Smooth muscle cell (in vitro differentiated cells): Measurements from ENCODE around the gene MOB3B. TPM values are rescaled to one million over a fixed set of nuclear protein-coding genes. Genes with fewer than 3 reads are reported as not detected.

Experiments
- DNase-seq: peaks from one replicate; lab custom pipeline; 2025; ENCODE audit not compliant: unreplicated experiment; lab: John Stamatoyannopoulos, UW
- H2AFZ ChIP-seq: fragments of 200-600 bp; sonication (generic); 2 replicates; pipeline ENCODE4 v1.6.0; 2016; ENCODE audit warnings: antibody characterized with exemption, low read depth, mild to moderate bottlenecking
- H3F3A ChIP-seq: fragments of 200-600 bp; sonication (generic); 2 replicates; pipeline ENCODE4 v1.6.0; 2017; ENCODE audit warnings: antibody characterized with exemption, low read depth
- H3K27ac ChIP-seq: fragments of 200-600 bp; sonication (generic); 2 replicates; pipeline ENCODE4 v1.5.1; 2016; ENCODE audit warnings: low read depth, mild to moderate bottlenecking
- H3K27me3 ChIP-seq: fragments of 200-600 bp; sonication (generic); 2 replicates; pipeline ENCODE4 v1.6.1; 2016; ENCODE audit warnings: low read depth, mild to moderate bottlenecking
- H3K36me3 ChIP-seq: fragments of 200-600 bp; sonication (generic); 2 replicates; pipeline ENCODE4 v1.5.1; 2016; ENCODE audit warnings: low read depth
- H3K4me1 ChIP-seq: fragments of 200-600 bp; sonication (generic); 2 replicates; pipeline ENCODE4 v1.5.1; 2016; ENCODE audit warnings: low read depth
- H3K4me2 ChIP-seq: fragments of 200-600 bp; sonication (generic); 2 replicates; pipeline ENCODE4 v1.6.0; 2016; ENCODE audit warnings: mild to moderate bottlenecking
- H3K4me3 ChIP-seq: fragments of 200-600 bp; sonication (generic); 2 replicates; pipeline ENCODE4 v1.5.1; 2016; ENCODE audit warnings: mild to moderate bottlenecking
- H3K79me2 ChIP-seq: fragments of 200-600 bp; sonication (generic); 2 replicates; pipeline ENCODE4 v1.6.0; 2016; ENCODE audit warnings: low read depth, mild to moderate bottlenecking
- H3K9ac ChIP-seq: fragments of 200-600 bp; sonication (generic); 2 replicates; pipeline ENCODE4 v1.6.0; 2016; ENCODE audit warnings: low read depth
- H3K9me3 ChIP-seq: fragments of 200-600 bp; sonication (generic); replicated peaks from 2 replicates; pipeline ENCODE4 v1.5.1; 2016; ENCODE audit warnings: low read depth
- H4K20me1 ChIP-seq: fragments of 200-600 bp; sonication (generic); 2 replicates; pipeline ENCODE4 v1.6.0; 2016; ENCODE audit warnings: low read depth
- WGBS: methylation state at CpG from one replicate; pipeline ENCODE4 v1.1.7; 2016; ENCODE audit warnings: low lambda C conversion rate; 5-methylcytosine and 5-hydroxymethylcytosine counted together
- polyA plus RNA-seq: library from polyadenylated mRNA; unstranded; fragments of >200 nt; fragmentation: Nextera tagmentation; extraction: Ambion mirVana; gene quantifications from 2 replicates; pipeline ENCODE4 v1.2.1, GENCODE V29; 2016
- total RNA-seq: library from RNA; depleted of rRNA; stranded (reverse); fragments of >200 nt; gene quantifications from 2 replicates; pipeline ENCODE4 v1.2.3, GENCODE V29; 2014
- TF ChIP-seq, protein P1 (sequence below): fragments of 200-600 bp; sonication (generic); IDR thresholded peaks from 2 replicates; pipeline ENCODE4 v1.5.1; 2017; ENCODE audit warnings: borderline replicate concordance, mild to moderate bottlenecking, antibody characterized with exemption; ENCODE audit not compliant: insufficient read depth, poor library complexity, severe bottlenecking

MOB3B gene
- total and polyA plus RNA-seq, 2 experiments from 2014 or later = 1.7 to 5.8 TPM

DNA sequence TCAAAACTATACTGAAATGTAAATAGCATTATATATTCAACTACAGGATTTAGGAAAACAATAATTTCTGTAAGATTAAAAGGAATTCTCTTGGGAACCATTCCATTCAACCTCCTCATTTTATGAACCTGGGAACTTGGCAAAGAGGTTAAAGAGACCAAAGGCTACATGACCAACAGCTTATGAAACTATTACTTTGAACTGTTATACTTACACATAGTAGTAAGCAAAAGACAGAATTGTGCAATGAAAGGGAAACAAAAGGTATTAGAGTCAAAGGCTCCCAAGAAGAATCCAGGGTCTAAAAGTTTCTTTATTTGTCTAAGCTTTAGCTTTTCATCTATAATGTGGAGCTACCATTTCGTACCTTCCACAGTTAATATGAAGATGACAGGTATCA is 36.5 kb upstream of the MOB3B start:
- Histone ChIP-seq H3K27me3 (no peaks in the 10 kb centered on the region), H3K4me3 (no peak overlapping the region), H2AFZ (no peak overlapping the region), H3K4me2 (no peak overlapping the region), H3K27ac (no peak overlapping the region), H3F3A (no peaks in the 10 kb centered on the region), H3K9ac (no peak overlapping the region), H4K20me1 (no peaks in the 10 kb centered on the region), H3K9me3 (no peaks in the 10 kb centered on the region), H3K4me1 (no peaks in the 10 kb centered on the region), H3K36me3 (peaks cover 5% of the 10 kb centered on the region), H3K79me2 (peaks cover 12% of the 10 kb centered on the region)
- WGBS = 94% methylated on average over 1 of the region's 1 CpG
- TF ChIP-seq, protein P1, sequence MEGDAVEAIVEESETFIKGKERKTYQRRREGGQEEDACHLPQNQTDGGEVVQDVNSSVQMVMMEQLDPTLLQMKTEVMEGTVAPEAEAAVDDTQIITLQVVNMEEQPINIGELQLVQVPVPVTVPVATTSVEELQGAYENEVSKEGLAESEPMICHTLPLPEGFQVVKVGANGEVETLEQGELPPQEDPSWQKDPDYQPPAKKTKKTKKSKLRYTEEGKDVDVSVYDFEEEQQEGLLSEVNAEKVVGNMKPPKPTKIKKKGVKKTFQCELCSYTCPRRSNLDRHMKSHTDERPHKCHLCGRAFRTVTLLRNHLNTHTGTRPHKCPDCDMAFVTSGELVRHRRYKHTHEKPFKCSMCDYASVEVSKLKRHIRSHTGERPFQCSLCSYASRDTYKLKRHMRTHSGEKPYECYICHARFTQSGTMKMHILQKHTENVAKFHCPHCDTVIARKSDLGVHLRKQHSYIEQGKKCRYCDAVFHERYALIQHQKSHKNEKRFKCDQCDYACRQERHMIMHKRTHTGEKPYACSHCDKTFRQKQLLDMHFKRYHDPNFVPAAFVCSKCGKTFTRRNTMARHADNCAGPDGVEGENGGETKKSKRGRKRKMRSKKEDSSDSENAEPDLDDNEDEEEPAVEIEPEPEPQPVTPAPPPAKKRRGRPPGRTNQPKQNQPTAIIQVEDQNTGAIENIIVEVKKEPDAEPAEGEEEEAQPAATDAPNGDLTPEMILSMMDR = no peak
- DNase-seq = no peak

DNA sequence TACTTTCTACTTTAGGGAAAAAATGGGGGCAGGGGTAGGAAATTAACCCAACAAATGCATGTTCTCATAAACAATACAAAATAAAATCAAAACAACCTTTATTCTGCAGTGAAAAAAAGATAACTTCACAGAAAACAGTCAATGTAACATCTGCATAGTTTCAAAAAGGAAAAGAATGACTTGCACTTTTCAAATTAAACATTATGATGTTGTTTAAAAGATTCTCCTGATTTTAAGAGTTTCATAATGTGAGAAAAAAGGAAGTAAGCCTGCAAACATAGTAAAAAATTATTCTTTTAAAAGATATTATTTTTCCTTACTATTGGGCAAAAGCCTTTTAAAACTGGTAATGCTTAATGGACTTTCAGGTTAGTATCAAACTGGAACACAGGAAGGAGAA is 36.1 kb upstream of the MOB3B start:
- no peak overlapping the region for H3K9ac ChIP-seq
- H3K4me3 ChIP-seq = no peak overlapping the region
- no peak overlapping the region for H3K27ac ChIP-seq
- H3K36me3 ChIP-seq = peaks cover 5% of the 10 kb centered on the region
- no peak overlapping the region for H2AFZ ChIP-seq
- H3K4me2 ChIP-seq = no peak overlapping the region
- H3K9me3 ChIP-seq = no peaks in the 10 kb centered on the region
- H3F3A ChIP-seq = no peaks in the 10 kb centered on the region
- H3K79me2 ChIP-seq = peaks cover 8% of the 10 kb centered on the region
- TF ChIP-seq, protein P1 = no peak
- no peaks in the 10 kb centered on the region for H3K27me3 ChIP-seq
- H4K20me1 ChIP-seq = no peaks in the 10 kb centered on the region
- no peak for DNase-seq
- no peaks in the 10 kb centered on the region for H3K4me1 ChIP-seq

DNA sequence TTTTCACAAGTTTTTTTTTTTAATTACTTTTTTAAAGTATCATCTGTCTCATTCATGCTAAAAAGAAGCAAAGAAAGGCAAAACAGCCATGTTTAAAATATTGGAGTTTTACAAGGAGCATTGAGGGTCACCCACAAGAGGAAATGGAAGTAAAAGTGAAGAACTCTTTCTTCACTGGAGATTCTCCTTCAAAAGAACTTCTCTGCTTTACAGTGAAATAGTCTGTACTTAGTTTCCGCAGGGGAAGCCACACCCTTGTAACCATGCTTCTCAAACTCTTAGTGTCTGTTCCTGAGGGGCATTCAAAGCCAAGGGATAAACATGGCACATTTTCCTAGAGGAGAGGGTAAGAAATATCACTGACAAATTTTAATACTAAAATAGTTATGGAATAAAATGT is 35.1 kb upstream of the MOB3B start:
- H2AFZ ChIP-seq = no peak overlapping the region
- no peaks in the 10 kb centered on the region for H3K27me3 ChIP-seq
- no peaks in the 10 kb centered on the region for H3F3A ChIP-seq
- H3K4me3 ChIP-seq = no peak overlapping the region
- no peaks in the 10 kb centered on the region for H3K4me1 ChIP-seq
- peaks cover 5% of the 10 kb centered on the region for H3K36me3 ChIP-seq
- H3K79me2 ChIP-seq = peaks cover 3% of the 10 kb centered on the region
- no peak overlapping the region for H3K4me2 ChIP-seq
- H3K27ac ChIP-seq = no peak overlapping the region
- TF ChIP-seq, protein P1 = no peak
- H3K9me3 ChIP-seq = no peaks in the 10 kb centered on the region
- no peaks in the 10 kb centered on the region for H4K20me1 ChIP-seq
- WGBS = 100% methylated on average over 1 of the region's 1 CpG
- H3K9ac ChIP-seq = no peak overlapping the region
- no peak for DNase-seq

DNA sequence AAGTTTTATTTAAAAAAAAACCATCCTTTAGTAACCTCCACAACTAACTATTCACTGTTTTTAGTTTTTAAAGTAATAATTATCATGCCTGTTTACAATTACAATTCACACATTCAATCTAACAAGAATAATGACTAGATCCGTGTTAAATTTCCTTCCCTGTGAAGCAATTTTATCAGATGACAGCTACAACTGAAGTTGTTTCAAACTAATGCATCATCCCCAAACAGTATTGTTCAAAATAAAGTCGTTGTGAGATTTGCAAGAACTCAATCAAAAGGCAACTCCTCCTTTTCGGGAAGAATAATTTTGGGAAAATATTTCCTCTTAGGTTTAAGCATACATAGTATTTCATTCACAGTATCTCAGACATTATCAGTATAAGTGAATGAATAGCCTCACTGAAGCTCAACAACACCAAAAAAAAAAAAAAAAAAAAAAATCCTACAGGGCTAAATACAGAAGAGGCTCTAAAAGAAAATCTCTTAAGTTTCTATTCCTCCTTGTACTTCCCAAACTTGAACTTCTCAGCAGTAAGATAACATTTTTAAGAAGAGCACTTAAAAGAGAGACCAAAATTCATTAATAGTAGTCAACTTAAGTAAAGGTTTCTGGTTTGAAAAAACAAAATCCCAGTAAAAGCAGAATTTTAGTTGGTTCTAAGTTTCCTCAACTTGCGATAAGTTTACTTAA is 34.3 kb upstream of the MOB3B start:
- no peaks in the 10 kb centered on the region for H3K4me1 ChIP-seq
- H3K9me3 ChIP-seq = no peaks in the 10 kb centered on the region
- 94% methylated on average over 4 of the region's 4 CpGs for WGBS
- peaks cover 5% of the 10 kb centered on the region for H3K36me3 ChIP-seq
- H3K4me3 ChIP-seq = no peak overlapping the region
- DNase-seq = no peak
- H4K20me1 ChIP-seq = no peaks in the 10 kb centered on the region
- TF ChIP-seq, protein P1 = no peak
- H3K27ac ChIP-seq = no peak overlapping the region
- no peak overlapping the region for H3K4me2 ChIP-seq
- no peaks in the 10 kb centered on the region for H3F3A ChIP-seq
- no peaks in the 10 kb centered on the region for H3K27me3 ChIP-seq
- no peak overlapping the region for H2AFZ ChIP-seq
- no peak overlapping the region for H3K9ac ChIP-seq
- H3K79me2 ChIP-seq = no peaks in the 10 kb centered on the region
